Hippocampal formation (tissue), 2 donors: ENCODE data around the gene CCDC92.

ENCODE experiments used
- DNase-seq, 2 donors: peaks; one replicate each; lab custom pipeline; 2025; lab: John Stamatoyannopoulos, UW

The CCDC92 gene

GRCh38 chr12:123889848-123890535 lies 82.6 kb downstream of the CCDC92 start:
- no peak for DNase-seq

- DNase-seq = no peak
These were observed 83.6 kb downstream of the CCDC92 start for GRCh38 chr12:123888989-123889388.

- no peak for DNase-seq
These were observed 85.6 kb downstream of the CCDC92 start for GRCh38 chr12:123886931-123887582.

GRCh38 chr12:123886258-123886657 lies 86.4 kb downstream of the CCDC92 start:
- DNase-seq = no peak
